K562 (cell line): ENCODE data around the gene HNRNPU. TPM values are rescaled to one million over a fixed set of nuclear protein-coding genes. Genes with fewer than 3 reads are reported as not detected.

ENCODE experiments used
- EWSR1 ChIP-seq: fragments of 450-650 bp; IDR thresholded peaks from 2 replicates; pipeline ENCODE4 v1.6.1; 2018; ENCODE audit warnings: borderline replicate concordance, mild to moderate bottlenecking, low read depth, moderate library complexity; ENCODE audit not compliant: partially characterized antibody
- FUS ChIP-seq: fragments of 200-400 bp; formaldehyde crosslinking; optimal IDR thresholded peaks from 2 replicates; pipeline ENCODE3; 2017; ENCODE audit warnings: low read depth, low read length
- GATA2 ChIP-seq: sonication (generic); formaldehyde crosslinking; IDR thresholded peaks from 2 replicates; pipeline ENCODE4 v1.4.0; 2020; ENCODE audit warnings: mild to moderate bottlenecking, missing genetic modification reagents
- GTF2A2 ChIP-seq: IDR thresholded peaks from 2 replicates; pipeline ENCODE4 v1.6.1; 2016; ENCODE audit warnings: mild to moderate bottlenecking, missing genetic modification characterization, missing compliant biosample characterization
- HMG20B ChIP-seq: fragments of 250-450 bp; sonication (Bioruptor Pico); IDR thresholded peaks from 2 replicates; pipeline ENCODE4 v1.5.0; 2021; ENCODE audit warnings: mild to moderate bottlenecking
- MAFF ChIP-seq: IDR thresholded peaks from 2 replicates; pipeline ENCODE4 v1.6.1; 2012; ENCODE audit warnings: low read length, improper control_type of control experiment
- NFATC3 ChIP-seq: fragments of 450-650 bp; IDR thresholded peaks from 2 replicates; pipeline ENCODE4 v1.6.1; 2017; ENCODE audit warnings: mild to moderate bottlenecking
- NUFIP1 ChIP-seq: fragments of 450-650 bp; IDR thresholded peaks from 2 replicates; pipeline ENCODE4 v1.6.1; 2018; ENCODE audit not compliant: partially characterized antibody
- TBL1XR1 ChIP-seq, 2 experiments: IDR thresholded peaks; 2 replicates each; pipeline ENCODE4 v1.6.1; 2012; ENCODE audit warnings: improper control_type of control experiment in 2 of 2, low read length in 2 of 2, mild to moderate bottlenecking in 1 of 2
- TEAD1 ChIP-seq, 2 experiments: fragments of 450-650 bp in 1 of 2; sonication (generic) in 1 of 2; formaldehyde crosslinking; IDR thresholded peaks; 2 replicates each; pipeline versions ENCODE4 v1.4.0 to v1.8.0; 2020 to 2022; ENCODE audit warnings: mild to moderate bottlenecking in 2 of 2, missing genetic modification reagents in 1 of 2
- ZNF253 ChIP-seq: fragments of 250-450 bp; sonication (Bioruptor Pico); conservative IDR thresholded peaks from 2 replicates; pipeline ENCODE4 v1.6.1; 2021; ENCODE audit warnings: mild to moderate bottlenecking
- ZNF551 ChIP-seq: fragments of 250-450 bp; sonication (Bioruptor Pico); IDR thresholded peaks from 2 replicates; pipeline ENCODE4 v1.5.0; 2021; ENCODE audit warnings: mild to moderate bottlenecking, moderate library complexity
- ZNF609 ChIP-seq: sonication (generic); formaldehyde crosslinking; IDR thresholded peaks from 2 replicates; pipeline ENCODE4 v1.8.1; 2023; ENCODE audit warnings: missing genetic modification reagents, mild to moderate bottlenecking, borderline replicate concordance
- ZZZ3 ChIP-seq: fragments of 450-650 bp; IDR thresholded peaks from 2 replicates; pipeline ENCODE4 v1.6.1; 2016; ENCODE audit warnings: antibody characterized with exemption, mild to moderate bottlenecking, moderate library complexity
- polyA plus RNA-seq, 8 experiments: library from polyadenylated mRNA; depleted of rRNA in 4 of 8; stranded (reverse) in 5 of 8; unstranded in 3 of 8; fragments of >200 nt; fragmentation: Nextera tagmentation in 2 of 8; fragmentation: Illumina TruSeq in 1 of 8; extraction: Ambion mirVana in 2 of 8; extraction: Trizol in 1 of 8; gene quantifications; 2 replicates each; pipeline versions ENCODE4 v1.2.1 to v1.2.3, GENCODE V29; 2011 to 2014; ENCODE audit warnings: inconsistent platforms in 1 of 8, missing spikeins in 1 of 8
- total RNA-seq, 7 experiments: library from RNA; depleted of rRNA in 6 of 7; stranded (reverse); fragments of >200 nt in 6 of 7; fragmentation: Illumina TruSeq in 2 of 7; extraction: Trizol in 2 of 7; gene quantifications; 2 replicates each; pipeline versions ENCODE4 v1.2.1 to v1.2.3, GENCODE V29; 2011 to 2021; ENCODE audit warnings: low replicate concordance in 1 of 7
- TF ChIP-seq, protein P1 (sequence below): sonication (generic); formaldehyde crosslinking; IDR thresholded peaks from 2 replicates; pipeline ENCODE4 v1.8.0; 2023; ENCODE audit warnings: missing genetic modification reagents, mild to moderate bottlenecking, borderline replicate concordance
- TF ChIP-seq, protein P2 (sequence below): fragments of 450-650 bp; IDR thresholded peaks from 2 replicates; pipeline ENCODE4 v1.6.1; 2016; ENCODE audit warnings: borderline replicate concordance

Gene HNRNPU
- total and polyA plus RNA-seq, 9 of the 15 experiments (the other 6 are each of a cell fraction or from before 2014, with no cell fraction given): 159 to 777 (median 577) TPM

DNA sequence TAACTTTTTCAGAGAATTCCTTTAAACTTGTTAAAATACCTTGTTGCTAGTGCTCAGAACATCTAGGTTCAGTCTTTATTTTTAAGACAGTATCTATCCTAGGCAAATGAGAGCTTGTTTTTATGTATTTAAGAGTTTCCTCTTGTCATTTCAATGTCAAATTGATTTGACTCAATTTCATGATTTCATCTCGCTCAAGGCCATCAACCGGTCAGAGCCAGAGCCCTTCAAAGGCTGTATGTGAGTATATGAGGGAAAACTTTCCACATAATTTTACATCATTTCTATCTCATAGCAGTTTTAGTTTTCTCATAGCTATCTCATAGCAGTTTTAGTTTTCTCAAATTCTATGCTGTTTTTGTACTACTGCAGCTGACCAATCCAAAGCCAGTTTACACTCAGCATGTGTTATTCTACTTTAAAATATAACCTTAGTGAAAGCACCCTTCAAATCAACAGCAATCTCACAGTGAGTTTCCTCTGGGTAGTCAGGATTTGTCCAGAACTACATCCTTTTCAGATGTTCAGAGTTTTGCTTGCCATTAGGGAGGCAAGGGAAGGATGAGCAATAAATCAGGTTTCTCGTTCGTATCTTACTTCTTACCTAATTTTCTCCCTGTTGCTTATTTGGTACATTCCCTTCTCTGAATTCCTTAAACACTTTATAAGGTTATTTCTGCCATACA is 12.7 kb downstream of the HNRNPU start (continued):
- TF ChIP-seq EWSR1 (peak; percentile 33), TBL1XR1 (IDR thresholded peaks at IDR 0.05; ENCODE audit: low read length in 2 of 2) (no peak), HMG20B (CRISPR knock-in tag) (no peak), NFATC3 (no peak), GTF2A2 (tag) (no peak), ZNF551 (CRISPR knock-in tag) (peak; percentile 64; the same call in 1 of the 2 replicates), ZNF253 (CRISPR knock-in tag) (0 out of 2 replicates have a peak, but pooled peaks have one; percentile 15), ZZZ3 (no peak), FUS (no peak), NUFIP1 (no peak), MAFF (no peak), GATA2 (CRISPR knock-in tag) (no peak), TEAD1 (CRISPR knock-in tag; IDR thresholded peaks at IDR 0.05) (no peak), ZNF609 (no peak)
- TF ChIP-seq, protein P1, sequence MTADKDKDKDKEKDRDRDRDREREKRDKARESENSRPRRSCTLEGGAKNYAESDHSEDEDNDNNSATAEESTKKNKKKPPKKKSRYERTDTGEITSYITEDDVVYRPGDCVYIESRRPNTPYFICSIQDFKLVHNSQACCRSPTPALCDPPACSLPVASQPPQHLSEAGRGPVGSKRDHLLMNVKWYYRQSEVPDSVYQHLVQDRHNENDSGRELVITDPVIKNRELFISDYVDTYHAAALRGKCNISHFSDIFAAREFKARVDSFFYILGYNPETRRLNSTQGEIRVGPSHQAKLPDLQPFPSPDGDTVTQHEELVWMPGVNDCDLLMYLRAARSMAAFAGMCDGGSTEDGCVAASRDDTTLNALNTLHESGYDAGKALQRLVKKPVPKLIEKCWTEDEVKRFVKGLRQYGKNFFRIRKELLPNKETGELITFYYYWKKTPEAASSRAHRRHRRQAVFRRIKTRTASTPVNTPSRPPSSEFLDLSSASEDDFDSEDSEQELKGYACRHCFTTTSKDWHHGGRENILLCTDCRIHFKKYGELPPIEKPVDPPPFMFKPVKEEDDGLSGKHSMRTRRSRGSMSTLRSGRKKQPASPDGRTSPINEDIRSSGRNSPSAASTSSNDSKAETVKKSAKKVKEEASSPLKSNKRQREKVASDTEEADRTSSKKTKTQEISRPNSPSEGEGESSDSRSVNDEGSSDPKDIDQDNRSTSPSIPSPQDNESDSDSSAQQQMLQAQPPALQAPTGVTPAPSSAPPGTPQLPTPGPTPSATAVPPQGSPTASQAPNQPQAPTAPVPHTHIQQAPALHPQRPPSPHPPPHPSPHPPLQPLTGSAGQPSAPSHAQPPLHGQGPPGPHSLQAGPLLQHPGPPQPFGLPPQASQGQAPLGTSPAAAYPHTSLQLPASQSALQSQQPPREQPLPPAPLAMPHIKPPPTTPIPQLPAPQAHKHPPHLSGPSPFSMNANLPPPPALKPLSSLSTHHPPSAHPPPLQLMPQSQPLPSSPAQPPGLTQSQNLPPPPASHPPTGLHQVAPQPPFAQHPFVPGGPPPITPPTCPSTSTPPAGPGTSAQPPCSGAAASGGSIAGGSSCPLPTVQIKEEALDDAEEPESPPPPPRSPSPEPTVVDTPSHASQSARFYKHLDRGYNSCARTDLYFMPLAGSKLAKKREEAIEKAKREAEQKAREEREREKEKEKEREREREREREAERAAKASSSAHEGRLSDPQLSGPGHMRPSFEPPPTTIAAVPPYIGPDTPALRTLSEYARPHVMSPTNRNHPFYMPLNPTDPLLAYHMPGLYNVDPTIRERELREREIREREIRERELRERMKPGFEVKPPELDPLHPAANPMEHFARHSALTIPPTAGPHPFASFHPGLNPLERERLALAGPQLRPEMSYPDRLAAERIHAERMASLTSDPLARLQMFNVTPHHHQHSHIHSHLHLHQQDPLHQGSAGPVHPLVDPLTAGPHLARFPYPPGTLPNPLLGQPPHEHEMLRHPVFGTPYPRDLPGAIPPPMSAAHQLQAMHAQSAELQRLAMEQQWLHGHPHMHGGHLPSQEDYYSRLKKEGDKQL (CRISPR knock-in tag): no peak
- TF ChIP-seq, protein P2, sequence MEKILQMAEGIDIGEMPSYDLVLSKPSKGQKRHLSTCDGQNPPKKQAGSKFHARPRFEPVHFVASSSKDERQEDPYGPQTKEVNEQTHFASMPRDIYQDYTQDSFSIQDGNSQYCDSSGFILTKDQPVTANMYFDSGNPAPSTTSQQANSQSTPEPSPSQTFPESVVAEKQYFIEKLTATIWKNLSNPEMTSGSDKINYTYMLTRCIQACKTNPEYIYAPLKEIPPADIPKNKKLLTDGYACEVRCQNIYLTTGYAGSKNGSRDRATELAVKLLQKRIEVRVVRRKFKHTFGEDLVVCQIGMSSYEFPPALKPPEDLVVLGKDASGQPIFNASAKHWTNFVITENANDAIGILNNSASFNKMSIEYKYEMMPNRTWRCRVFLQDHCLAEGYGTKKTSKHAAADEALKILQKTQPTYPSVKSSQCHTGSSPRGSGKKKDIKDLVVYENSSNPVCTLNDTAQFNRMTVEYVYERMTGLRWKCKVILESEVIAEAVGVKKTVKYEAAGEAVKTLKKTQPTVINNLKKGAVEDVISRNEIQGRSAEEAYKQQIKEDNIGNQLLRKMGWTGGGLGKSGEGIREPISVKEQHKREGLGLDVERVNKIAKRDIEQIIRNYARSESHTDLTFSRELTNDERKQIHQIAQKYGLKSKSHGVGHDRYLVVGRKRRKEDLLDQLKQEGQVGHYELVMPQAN: no peak
